Fibroblast of skin of left quadriceps (primary cell): ENCODE measurements around the gene KRTAP20-1.

ENCODE experiments used
- DNase-seq, 2 experiments: peaks; one replicate each; pipeline ENCODE4 v3.0.0-alpha.2; 2013; ENCODE audit warnings: low read depth in 2 of 2

Gene KRTAP20-1, protein sequence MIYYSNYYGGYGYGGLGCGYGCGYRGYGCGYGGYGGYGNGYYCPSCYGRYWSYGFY

DNA sequence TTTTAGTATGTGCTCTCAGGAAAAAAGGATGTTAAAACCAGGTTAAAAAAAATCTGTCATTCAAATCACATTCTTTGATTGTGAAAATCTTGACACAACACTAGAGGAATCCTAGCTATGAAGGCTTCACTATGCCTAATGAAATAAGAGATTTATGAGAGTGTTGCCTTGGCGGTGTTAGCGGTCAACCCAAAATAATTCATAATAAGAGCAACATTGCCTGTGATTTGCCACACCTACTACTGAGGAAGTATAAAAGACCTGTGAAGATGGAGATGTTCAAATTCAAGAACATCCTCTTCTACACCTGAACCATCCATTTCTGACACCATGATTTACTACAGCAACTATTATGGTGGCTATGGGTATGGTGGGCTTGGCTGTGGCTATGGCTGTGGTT, at the start of gene KRTAP20-1:
Gene KRTAP20-1 (plus strand): TSS at position 301 of the 400 bp plus-strand sequence. CDS start 30 bp downstream, at position 331.
- DNase-seq = no peak

DNA sequence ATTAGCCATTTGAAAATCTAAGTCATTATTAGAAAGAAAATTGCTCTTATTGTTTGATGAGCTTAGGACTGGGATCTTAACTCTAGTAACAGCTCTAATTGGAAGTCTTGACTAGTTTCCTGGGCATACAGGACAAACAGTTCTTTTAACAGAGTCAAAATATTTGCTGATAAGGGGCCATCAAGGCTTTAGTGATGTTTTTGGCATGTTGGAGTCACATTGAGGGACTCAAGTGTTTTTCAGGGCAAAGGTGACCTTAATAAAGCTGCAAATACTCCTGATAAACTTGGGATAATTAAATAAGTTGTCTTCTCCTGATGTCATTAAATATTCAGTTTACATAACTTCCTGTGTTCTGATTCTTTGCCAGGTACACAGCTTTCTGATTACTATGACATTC, 48.6 kb upstream of the KRTAP20-1 start:
- DNase-seq = no peak

DNA sequence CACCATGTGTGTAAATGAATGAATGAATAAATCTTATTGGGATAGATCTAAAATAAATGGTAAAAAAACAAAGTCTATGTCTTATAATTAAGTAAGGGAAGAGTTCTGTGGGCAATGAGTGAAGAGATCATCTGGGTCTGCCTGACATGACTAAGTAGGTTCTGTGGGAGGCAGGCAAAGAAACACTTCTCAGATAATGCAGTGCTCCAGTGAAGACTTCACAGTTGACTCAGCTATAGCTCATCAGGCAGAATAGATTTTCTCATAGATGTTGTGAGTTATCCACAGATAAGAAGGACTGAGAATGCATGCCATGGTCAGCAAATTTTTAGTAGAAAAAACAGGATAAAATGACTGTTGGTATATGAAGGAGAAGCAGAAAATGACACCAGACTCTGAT, 38.5 kb upstream of the KRTAP20-1 start:
- DNase-seq = no peak

DNA sequence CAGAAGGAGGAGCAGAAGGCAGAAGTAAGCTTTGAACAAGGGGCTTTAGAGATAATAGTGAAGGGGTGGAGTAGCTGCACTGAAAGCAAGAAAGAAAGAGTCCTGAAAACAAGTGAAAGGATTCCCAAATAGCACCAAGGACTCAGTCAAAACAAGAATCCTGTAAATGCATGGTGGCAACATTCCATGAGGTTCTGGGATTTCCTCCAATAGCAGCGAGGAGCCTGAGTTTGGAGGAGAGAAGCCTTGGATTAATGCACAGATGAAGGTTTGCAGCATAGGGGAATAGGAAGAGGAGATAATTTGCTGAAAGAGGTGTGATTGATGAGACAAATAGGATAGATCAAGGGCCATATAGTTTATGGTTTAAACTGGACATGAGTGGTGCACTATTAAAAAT, 36.9 kb upstream of the KRTAP20-1 start:
- no peak for DNase-seq

DNA sequence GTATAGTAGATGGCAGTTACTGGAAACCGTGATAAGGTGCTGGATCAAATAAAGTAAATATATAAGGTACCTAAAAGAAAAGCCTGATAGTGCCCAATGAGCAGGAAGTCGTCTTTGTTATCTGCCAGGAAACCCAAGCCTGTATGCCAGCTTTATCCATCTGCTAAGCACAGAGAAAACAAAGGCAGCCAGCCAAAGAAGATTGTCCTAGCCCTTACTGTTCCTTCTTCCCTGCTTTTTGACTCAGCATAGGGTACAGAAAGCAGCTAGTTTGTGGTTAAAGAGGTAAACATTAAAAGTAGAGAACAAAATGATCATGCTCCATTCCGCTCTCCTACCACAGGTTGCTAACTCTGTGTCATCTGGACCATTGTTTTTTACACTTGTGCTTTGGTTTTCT, 36.1 kb upstream of the KRTAP20-1 start:
- no peak for DNase-seq

DNA sequence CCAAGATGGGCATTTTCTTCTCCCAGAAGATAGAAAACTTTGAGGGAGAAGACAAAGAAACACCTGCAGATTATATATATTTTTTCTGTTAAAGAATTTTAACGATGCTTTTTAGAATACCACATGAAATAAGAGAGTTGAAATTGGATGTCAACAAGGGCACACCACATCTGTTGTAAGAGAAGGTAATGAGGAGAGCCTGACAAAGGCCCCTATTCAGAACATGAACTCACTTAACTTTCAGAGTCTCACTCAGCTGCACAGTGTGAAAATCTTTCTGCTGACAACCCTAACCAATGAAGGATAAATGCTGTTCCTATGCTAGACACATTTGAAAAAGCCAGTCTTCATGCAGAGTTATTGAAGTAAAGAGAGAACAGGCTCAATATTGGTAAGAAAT, 33.4 kb upstream of the KRTAP20-1 start:
- DNase-seq = no peak

DNA sequence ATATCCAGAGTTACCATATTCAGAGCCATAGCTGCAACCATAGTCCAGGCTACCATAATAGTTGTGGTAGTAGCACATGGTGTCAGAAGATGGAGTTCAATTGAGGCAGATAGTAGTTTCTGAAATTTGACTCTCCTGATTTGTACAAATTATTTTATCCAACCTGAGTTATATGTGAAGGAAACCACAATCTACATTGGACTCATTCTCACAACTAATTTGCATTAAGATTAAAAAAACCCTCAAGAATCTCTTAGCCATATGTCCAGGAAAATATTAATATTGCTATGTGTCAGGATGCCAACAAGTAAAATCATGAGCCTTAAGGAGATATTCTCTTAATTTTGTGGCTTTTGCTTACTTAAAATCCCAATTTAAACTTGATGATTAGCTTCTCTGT, 25.9 kb upstream of the KRTAP20-1 start, which contains the start of gene KRTAP22-2:
Gene KRTAP22-2 (minus strand): TSS at position 101 of the 400 bp plus-strand sequence.
- no peak for DNase-seq

DNA sequence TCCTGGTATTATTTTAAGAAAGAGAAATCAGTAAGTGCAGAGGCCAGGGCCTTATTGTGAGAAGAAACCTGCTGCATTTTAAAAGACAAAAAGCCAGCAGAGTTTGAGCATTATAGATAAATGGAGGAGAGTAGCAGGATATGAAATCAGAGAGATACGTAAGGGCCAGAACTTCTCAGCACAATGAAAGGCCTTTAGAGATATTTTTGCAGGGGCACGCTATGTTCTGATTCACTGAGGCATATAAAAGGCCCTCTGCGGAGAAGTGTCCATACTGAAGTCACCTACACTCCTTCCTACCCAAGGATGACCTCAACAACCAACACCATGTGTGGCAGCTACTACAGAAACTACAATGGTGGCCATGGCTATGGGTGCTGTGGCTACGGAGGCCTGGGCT, 24.1 kb upstream of the KRTAP20-1 start, which contains the start of gene KRTAP6-3:
Gene KRTAP6-3 (plus strand): TSS at position 301 of the 400 bp plus-strand sequence. CDS start 6 bp downstream, at position 307.
- no peak for DNase-seq

DNA sequence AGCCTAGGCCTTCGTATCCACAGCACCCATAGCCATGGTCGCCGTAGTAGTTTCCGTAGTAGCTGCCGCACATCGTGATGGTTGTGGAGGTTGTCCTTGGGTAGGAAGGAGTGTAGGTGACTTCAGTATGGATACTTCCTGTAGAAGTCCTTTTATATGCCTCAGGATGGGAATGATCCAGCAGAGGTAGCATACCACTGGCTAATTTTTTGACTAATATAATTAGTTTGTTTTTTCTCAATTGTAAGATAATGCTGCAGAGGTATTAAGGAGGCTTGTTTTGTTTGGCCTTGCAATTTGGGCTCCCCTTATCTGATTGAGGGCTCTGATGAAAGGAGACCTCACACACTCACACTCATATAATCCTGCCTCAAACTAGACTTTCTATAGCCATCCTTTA, 17.4 kb upstream of the KRTAP20-1 start, which contains the start of gene KRTAP6-2:
Gene KRTAP6-2 (minus strand): TSS at position 101 of the 400 bp plus-strand sequence. CDS start 28 bp downstream, at position 73.
- DNase-seq = no peak

DNA sequence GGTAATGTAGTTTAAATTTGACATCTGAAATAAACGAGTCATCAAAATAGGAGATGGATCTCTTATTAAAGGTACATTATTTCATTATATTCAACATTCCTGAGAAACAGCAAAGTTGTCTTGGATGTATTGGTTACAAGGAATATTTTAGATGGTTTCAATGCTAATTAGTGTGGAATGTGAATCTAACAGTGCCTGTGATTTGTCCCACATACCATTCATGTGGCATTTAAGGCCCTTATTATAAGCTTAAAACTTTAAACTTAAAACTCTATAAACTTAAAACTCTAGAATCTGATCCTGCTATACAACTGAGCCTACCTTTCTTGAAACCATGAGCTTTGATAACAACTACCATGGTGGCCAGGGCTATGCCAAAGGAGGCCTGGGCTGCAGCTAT, 15.4 kb upstream of the KRTAP20-1 start, which contains the start of gene KRTAP22-1:
Gene KRTAP22-1 (plus strand): TSS at position 301 of the 400 bp plus-strand sequence.
- no peak for DNase-seq

DNA sequence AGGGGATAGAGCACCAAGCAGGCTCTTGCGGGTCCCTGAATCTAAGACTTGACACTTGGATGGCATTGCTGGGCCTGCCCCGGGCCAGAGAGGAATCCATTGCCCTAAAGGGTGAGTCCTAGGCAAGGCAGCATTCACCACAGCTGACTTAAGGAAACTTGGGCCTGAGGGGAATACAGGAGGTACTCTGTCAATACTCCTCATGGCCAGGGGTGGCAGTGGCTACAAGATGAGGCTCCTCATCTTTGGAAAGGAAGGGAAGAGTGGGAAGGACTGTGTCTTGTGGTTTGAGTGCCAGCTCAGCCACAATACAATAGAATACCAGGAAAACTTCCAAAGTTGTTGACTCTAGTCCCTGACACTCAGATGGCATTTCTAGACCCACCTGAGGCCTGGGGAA, 10.3 kb upstream of the KRTAP20-1 start:
- DNase-seq = no peak

DNA sequence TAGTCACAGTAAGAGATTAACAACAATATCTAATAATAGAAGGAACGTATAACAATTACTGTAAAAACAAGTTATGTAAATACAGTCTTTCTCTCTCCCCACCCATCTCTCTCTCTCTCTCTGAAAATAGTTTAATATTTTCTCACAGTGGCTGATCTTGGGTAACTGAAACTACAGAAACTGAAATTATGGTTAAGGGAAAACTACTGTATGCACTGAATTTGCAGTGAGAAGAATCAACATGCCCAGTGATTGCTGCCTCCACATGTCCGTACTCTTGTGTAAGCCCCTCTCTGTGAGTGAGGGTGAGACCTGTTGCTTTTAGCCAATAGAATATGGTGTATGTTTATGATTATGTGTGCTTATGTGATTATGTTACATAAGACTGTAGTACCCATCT, 4.1 kb upstream of the KRTAP20-1 start:
- DNase-seq = no peak

DNA sequence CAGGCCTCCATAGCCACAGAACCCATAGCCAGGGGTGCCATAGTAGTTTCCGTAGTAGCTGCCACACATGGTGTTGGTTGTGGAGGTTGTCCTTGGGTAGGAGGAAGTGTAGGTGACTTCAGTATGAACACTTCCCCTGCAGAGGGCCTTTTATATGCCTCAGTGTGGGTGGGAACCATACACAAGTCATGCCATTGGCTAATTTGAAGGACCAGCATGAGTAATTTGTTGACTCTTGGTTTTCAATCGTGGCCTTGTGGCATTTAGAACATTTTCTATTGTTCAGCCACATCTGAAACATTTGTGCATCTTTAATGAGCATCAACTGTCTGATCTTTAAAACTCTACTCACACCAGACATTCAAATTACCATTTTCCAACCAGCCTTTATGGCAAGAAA, 2.4 kb upstream of the KRTAP20-1 start, which contains the start of gene KRTAP6-1:
Gene KRTAP6-1 (minus strand): TSS at position 95 of the 400 bp plus-strand sequence. CDS start 26 bp downstream, at position 69.
- no peak for DNase-seq

DNA sequence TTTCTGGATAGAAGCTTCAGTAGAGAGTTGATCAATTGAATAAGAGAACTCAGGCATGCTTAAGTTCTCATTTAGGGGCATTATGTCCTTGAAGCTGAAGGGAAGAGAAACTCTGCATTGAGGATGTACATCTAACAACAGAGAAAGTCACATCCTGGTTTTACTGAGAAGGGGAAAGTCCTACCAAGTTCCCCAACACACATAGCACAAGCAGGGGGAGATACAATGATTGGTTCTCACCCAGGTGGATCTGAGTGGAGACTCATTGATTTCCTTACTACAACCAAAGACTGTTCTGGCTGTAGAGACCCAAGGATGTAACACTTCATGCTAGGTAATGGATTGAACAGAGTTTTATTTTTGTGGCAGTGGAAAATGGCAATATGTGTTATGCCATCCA, 1.0 kb upstream of the KRTAP20-1 start:
- DNase-seq = no peak

DNA sequence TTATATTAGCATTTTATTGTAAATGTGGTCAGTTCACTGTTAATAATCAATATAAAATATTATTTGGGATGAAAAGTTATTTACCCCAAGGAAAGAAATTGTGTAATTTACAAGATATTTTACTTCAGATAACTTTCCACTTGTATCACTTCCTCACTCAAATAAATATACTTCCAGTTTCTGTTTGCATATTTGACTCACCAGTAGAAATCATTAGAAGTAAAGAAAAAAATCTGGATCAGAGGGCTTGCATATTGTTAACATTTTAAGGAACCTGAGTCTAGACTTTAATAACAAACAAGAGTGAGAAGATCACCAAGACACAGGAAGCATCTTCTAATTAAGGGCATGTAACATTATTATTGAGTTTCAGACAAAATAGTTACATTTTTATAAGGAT, 3.9 kb downstream of the KRTAP20-1 start:
- DNase-seq = no peak

DNA sequence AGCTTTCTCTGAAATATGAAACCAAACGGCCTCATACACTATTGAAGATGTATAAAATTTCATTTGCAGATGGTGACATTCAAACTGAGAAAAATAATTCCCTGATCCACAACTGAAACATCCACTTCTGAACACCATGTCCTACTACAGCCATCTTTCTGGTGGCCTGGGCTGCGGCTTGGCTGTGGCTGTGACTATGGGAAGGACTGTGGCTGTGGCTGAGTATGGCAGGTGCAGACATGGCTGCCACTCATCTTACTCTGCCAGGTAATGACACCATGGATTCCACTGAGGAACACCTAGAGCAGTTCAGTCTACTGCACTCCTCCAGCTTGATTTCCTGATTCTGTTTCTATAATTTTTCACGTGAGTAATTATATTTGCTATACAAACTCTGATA, 4.3 kb downstream of the KRTAP20-1 start, which contains the start of gene KRTAP20-4:
Gene KRTAP20-4 (plus strand): TSS at position 106 of the 400 bp plus-strand sequence.
- DNase-seq = no peak

DNA sequence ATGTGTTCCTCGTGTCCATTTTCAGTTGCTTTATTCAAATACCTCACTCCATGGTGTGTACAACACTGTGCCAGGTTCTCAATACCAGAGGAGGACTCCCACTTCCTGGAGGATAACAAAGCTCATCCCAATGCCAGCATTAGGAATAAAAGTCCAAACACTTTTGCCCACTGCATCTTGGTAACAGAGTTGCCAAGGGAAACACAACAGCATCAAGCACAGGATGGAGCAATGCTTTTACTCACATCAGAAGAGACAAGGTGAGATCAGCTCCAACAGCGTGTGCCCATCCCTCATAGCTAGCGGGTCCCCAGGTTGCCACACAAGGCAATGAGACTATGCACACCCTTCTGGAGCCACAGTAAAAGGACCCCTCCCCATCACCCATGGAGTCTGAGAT, 7.1 kb downstream of the KRTAP20-1 start:
- DNase-seq = no peak

DNA sequence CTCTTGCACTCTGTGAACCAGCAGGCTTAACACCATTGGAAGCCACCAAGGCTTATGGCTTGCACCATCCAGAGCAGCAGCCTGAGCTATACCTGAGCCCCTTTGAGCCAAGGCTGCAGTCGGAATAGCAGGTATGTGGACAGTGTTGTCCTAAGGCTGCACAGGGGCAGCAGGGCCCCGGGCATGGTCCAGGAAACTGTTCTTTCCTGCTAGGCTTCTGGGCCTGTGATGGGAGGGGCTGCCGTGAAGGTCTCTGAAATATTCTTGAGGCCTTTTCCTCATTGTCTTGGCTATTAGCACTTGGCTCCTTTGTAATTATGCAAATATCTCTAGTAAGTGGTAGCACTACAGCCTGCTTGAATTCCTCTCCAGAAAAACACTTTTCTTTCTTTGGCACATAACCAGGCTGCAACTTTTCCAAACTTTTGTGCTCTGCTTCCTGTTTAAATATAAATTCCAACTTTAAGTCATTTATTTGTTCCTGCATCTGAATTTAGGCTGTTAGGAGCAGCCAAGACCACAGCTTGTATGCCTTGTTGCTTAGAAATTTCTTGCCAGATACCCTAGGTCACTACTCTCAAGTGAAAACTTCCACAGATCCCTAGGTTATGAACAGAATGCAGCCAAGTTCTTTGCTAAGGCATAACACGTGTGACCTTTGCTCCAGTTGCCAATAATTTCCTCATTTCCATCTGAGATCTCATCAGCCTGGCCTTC, 9.4 kb downstream of the KRTAP20-1 start:
- DNase-seq = no peak

DNA sequence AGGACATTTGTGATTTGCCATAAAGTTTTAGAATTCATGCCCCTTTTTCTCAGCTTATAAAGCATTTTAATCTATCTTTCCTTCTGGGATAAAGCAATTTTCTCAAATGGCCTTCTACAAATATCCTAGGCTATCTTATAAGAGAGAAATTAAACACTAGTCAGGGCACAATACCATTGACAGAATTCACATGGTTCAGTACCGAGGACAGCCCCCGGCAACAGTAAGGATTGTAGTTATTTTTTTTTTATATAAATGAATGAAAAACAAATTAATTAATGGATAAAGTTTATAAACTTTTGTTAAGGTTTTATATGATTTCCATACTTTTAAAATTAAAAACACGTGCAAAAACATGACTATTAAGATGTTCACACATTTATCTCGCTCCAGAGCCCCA, 11.9 kb downstream of the KRTAP20-1 start:
- DNase-seq = no peak

DNA sequence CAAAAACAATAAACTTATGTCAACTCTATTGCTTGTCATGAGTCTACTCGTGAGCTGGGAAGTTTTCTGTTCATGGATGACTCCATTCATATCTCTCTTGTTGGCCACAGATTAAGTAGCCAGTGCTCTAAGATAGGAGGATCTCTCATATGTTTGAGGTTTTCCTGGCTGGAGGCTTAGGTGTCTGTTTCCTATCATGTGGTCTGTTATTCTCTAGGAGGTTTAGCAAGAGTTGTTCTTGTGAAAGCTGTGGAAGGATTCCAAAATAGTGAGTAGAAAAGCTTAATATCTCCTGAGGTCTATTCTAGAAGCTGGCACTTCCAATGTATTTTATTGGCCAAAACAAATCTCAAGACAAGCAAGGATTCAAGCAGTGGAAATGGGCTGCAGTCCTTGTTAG, 13.0 kb downstream of the KRTAP20-1 start:
- DNase-seq = no peak

DNA sequence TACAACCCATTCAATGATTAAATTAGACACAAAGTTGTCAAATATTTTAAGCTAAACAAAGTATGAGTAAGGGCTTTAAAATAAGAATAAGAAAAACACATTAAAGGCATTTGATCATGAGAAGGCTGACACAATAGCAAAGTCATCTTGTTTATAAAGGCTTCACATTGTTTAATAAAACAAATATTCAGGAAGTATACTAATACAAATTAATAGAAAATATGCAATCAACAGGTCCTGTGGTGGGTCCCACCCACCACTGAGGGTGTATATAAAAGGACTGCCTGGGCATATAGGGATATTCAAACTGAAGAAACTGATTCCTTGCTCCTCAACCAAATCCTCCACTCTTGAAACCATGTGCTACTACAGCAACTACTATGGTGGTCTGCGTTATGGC, 18.7 kb downstream of the KRTAP20-1 start, which contains the start of gene KRTAP20-2:
Gene KRTAP20-2 (plus strand): TSS at position 301 of the 400 bp plus-strand sequence. CDS start 58 bp downstream, at position 359.
- no peak for DNase-seq

DNA sequence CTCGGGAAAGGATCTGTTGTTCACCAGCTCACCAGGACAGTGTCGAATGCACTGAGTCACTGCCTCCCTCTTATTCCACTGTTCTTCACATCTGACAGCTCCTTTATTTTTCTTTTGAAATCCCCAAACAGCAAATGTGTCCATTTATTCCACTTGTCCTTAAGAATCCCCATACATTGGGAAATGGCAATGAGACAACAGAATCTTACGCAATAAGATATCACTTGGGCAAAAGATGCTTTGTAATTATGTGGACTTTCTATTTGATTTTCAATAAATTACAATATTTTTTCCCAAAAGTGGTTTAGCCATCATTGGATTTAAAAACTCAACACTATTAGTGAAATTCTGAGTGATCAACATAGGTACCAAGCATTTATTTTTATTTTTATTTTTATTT, 22.5 kb downstream of the KRTAP20-1 start:
- no peak for DNase-seq

DNA sequence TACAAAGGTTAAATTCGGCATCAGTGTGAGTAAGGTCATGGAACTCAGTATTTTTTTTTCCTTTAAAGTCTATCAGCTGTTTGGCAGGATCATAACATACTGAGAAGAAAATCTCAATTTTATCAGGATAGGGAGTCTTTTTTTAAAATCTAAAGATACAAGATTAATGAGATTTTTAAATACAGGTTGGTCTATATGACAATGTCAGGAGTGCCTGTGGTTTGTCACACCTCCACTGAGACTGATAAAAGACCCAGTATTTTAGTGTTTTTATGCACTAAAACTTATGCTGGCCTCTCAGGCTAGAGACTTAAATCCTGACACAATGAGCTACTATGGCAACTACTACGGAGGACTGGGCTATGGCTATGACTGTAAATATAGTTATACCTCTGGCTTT, 26.3 kb downstream of the KRTAP20-1 start, which contains the start of gene KRTAP20-3:
Gene KRTAP20-3 (plus strand): TSS at position 301 of the 400 bp plus-strand sequence.
- no peak for DNase-seq
